PC-9 (cell line): ENCODE results near the gene TRIM45.

Experiments used
- EZH2 ChIP-seq: fragments of 200-600 bp; sonication (generic); IDR thresholded peaks from 2 replicates; pipeline ENCODE4 v1.8.0; 2017; ENCODE audit warnings: antibody characterized with exemption, low read depth
- TF ChIP-seq, protein P1 (sequence below): fragments of 200-600 bp; sonication (generic); conservative IDR thresholded peaks from 2 replicates; pipeline ENCODE4 v1.6.1; 2017; ENCODE audit warnings: mixed run types, antibody characterized with exemption, mild to moderate bottlenecking, moderate library complexity

- TF ChIP-seq, protein P1, sequence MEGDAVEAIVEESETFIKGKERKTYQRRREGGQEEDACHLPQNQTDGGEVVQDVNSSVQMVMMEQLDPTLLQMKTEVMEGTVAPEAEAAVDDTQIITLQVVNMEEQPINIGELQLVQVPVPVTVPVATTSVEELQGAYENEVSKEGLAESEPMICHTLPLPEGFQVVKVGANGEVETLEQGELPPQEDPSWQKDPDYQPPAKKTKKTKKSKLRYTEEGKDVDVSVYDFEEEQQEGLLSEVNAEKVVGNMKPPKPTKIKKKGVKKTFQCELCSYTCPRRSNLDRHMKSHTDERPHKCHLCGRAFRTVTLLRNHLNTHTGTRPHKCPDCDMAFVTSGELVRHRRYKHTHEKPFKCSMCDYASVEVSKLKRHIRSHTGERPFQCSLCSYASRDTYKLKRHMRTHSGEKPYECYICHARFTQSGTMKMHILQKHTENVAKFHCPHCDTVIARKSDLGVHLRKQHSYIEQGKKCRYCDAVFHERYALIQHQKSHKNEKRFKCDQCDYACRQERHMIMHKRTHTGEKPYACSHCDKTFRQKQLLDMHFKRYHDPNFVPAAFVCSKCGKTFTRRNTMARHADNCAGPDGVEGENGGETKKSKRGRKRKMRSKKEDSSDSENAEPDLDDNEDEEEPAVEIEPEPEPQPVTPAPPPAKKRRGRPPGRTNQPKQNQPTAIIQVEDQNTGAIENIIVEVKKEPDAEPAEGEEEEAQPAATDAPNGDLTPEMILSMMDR: peak; percentile 58
- no peak for TF ChIP-seq EZH2
These were observed 929 bp upstream of the TRIM45 start for GRCh38 chr1:117122330-117123025.
